22Rv1 (cell line): ENCODE results near the gene PCDHGA3.

Experiments used
- ZFX ChIP-seq: fragments of 450-650 bp; IDR thresholded peaks from 2 replicates; pipeline ENCODE4 v1.6.1; 2017; ENCODE audit warnings: antibody characterized with exemption, borderline replicate concordance
- TF ChIP-seq, protein P1 (sequence below): fragments of 450-650 bp; IDR thresholded peaks from 2 replicates; pipeline ENCODE4 v1.5.1; 2017; ENCODE audit warnings: mild to moderate bottlenecking

GRCh38 chr5:141349917-141350619, 6.4 kb downstream of the PCDHGA3 start, which contains the start of gene PCDHGB1:
- TF ChIP-seq, protein P1, sequence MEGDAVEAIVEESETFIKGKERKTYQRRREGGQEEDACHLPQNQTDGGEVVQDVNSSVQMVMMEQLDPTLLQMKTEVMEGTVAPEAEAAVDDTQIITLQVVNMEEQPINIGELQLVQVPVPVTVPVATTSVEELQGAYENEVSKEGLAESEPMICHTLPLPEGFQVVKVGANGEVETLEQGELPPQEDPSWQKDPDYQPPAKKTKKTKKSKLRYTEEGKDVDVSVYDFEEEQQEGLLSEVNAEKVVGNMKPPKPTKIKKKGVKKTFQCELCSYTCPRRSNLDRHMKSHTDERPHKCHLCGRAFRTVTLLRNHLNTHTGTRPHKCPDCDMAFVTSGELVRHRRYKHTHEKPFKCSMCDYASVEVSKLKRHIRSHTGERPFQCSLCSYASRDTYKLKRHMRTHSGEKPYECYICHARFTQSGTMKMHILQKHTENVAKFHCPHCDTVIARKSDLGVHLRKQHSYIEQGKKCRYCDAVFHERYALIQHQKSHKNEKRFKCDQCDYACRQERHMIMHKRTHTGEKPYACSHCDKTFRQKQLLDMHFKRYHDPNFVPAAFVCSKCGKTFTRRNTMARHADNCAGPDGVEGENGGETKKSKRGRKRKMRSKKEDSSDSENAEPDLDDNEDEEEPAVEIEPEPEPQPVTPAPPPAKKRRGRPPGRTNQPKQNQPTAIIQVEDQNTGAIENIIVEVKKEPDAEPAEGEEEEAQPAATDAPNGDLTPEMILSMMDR = peak; percentile 88
- TF ChIP-seq ZFX = no peak
